Ramos (cell line): Measurements from ENCODE around the gene FREM2.

ENCODE experiments used
- in situ Hi-C: fragments of 300-500 bp; cut with MboI; formaldehyde crosslinking; loops from one replicate; pipeline ENCODE4 v1.14.3; 2022; ENCODE audit warnings: low sequenced_read_pairs; ENCODE audit not compliant: unreplicated experiment

The FREM2 gene

GRCh38 chr13:38752686-38753085 is 65.8 kb downstream of the FREM2 start:
- in situ Hi-C loops, result no loop called here

GRCh38 chr13:38753878-38754277 is 67.0 kb downstream of the FREM2 start:
- in situ Hi-C loops, result no loop called here

DNA sequence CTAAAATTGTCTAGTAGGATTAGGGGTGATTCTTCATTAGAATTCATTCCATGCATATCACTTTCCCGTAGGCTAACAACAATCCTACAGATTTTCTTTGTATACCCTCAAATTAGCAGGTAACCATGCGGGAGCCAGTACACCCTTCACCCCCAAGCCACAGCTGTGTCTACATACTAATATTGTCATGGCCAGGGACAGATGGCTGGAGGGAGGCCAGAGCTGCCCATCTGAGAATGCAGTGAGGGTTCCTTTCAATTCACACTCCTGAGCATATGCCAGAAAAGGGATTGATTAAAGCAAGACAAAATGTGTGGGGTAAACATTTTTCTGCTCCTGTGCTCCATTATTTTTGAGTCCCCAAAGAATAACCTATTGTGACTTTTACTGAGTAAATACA is 68.9 kb downstream of the FREM2 start:
- in situ Hi-C loops, result no loop called here

- in situ Hi-C loops, result no loop called here
Observed at GRCh38 chr13:38758277-38758676, 71.4 kb downstream of the FREM2 start.

DNA sequence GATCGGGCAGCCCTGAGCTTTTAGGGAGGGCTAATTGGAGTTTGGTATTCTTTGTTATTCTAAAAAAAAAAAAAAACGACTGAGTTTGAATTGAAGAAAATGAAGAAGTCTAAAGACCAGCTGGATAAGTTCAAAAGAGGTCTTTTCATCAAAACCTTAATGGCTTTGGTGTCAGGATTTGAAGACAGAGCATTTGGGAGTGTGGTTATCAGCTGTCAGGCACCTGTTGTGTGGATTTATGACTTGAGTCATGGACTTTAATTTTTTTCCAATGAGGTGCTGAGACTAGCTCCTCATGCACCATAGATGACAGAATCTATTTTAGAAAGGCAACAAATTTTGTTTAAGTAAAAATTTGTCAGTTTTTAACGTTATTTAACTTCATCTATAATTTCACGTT is 72.5 kb downstream of the FREM2 start:
- in situ Hi-C loops, result no loop called here

DNA sequence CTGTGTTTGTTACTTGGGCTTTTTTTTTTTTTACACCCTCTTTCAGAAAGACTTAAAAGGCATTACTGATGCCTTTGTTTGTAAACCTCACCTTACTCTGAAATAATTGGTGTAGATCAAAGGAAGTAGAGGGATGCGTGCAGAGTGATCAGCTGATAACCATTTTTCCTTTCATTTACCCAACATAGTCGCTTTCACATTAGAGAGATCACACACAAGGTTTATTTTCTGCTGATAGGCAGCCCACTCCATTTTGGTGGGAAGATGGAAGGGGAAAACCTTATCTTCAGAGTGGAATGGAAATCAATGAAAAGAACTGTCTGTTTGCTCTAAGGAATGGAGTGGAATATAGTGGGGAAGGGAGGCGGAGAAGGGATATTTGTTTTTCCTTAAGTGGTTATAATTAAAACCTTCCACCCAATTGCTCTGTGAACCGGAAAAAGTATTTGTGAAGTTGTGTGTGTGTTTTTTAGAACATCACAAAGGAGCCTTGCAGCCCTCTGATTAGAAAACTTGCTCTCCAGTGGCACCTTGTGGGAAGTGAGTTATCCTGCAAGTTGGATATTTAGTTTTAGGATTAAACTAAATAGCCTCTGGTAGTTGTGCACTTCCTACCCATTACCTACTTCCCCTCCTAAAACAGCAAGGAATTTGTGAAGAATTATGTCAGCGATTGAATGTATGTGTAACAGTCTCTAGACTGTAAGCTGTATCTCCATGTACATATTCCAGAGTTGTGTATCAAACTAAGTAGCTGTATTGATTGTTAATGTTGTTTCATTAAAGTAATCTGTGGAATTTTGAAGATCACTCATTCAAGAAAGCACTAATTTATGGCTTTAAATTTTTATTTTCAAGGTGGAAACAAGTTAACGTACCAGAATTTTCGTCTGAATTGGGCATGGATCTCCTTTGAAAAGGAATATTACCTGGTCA is 76.8 kb downstream of the FREM2 start:
- in situ Hi-C loops, result no loop called here

DNA sequence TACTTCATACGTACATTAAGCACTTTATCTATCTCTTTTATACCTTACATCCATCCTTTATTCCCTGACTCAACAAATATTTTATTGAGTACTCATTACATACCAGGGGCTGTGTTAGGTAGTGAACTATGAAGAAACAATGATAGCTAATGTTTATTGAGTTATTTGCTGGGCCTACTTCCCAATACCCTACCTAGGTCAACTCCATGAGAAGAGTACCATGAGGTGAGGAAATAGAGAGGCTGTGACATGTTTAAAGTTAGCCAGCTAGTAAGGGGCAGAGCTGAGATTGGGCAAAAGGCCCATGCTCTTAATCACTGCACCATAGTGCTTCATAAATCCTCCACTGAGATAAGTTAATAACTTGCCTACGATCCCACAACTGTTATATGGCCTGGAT is 79.9 kb downstream of the FREM2 start:
- in situ Hi-C loops, result no loop called here

- in situ Hi-C loops, result no loop called here
Observed at GRCh38 chr13:38767506-38768265, 80.8 kb downstream of the FREM2 start.

GRCh38 chr13:38769526-38769925 is 82.6 kb downstream of the FREM2 start:
- in situ Hi-C loops, result no loop called here

GRCh38 chr13:38775085-38775484 is 88.2 kb downstream of the FREM2 start:
- in situ Hi-C loops, result no loop called here

- in situ Hi-C loops, result no loop called here
Observed at GRCh38 chr13:38777347-38778119, 90.7 kb downstream of the FREM2 start.

- in situ Hi-C loops, result no loop called here
Observed at GRCh38 chr13:38781539-38781938, 94.7 kb downstream of the FREM2 start.

- in situ Hi-C loops, result no loop called here
Observed at GRCh38 chr13:38784036-38784880, 97.4 kb downstream of the FREM2 start.

DNA sequence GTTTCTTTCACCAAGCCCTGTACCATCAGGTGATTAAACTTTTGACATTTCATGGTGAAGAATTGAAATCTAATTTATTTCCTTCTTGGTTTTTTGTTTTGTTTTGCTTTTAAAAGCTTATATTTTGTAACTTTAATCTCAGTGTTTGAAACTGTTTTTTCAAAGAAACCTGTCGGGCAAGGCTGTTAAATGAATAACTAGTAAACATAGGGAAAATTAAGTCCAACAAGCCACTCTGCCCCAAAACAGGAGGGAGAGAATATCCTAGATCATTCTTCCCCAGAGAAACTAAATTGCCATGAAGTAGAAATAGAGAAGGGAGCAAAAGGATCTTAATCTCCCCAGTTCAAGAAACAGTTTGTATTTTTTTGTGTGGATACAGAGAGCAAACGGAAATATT is 98.2 kb downstream of the FREM2 start:
- in situ Hi-C loops, result no loop called here

DNA sequence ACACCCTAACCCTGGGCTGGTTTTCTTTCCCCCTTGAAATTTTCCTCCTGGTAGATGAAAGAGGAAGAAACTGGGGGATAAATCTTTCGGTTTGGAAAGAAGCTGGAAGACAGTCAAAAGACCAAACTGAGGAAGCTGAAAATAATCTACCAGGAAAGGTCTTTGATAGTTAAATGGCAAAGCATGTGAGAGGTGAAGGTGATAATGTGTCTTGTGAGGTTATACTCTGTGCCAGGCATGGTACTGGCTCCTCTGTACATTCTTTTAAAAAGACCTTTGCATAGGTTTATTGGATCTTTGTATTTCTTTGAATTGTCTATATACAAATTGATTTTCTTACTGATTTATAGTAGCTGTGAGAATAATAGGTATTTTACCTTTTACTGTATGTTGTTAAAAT is 98.6 kb downstream of the FREM2 start:
- in situ Hi-C loops, result no loop called here

GRCh38 chr13:38787550-38787949 is 100.7 kb downstream of the FREM2 start:
- in situ Hi-C loops, result no loop called here

DNA sequence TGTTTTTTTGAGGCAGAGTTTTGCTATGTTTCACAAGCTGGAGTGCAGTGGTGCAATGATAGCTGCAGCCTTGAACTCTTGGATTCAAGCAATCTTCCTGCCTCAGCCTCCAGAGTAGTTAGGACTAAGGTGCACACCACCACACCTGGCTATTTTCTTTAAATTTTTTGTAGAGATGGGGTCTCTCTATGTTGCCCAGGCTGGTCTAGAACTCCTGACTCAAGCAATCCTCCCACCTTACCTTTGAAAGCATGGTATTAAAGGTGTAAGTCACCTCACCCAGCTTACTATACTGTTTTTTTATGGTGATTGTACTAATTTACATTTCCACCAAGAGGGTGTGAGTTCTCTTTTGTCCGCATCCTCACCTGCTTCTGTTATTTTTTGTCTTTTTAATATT is 110.0 kb downstream of the FREM2 start:
- in situ Hi-C loops, result no loop called here

GRCh38 chr13:38803531-38803930 is 116.7 kb downstream of the FREM2 start:
- in situ Hi-C loops, result no loop called here

DNA sequence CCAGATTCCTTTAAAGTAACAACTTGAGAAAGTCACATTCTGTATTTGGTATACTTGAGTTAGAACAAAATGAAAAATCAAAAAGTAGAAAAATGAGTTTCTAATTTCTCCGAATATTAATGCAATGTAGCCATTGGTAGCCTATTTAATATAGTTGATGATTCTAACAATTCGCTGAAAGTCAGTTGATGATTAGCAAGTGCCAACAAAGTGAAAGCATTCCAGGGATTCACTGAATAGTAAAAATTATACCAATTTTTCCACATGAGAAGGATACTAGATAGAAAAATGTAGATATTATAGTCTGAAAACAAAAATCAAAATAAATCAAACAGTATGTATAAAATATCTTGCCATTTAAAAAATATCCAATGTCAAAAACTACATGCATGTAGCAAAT is 117.2 kb downstream of the FREM2 start:
- in situ Hi-C loops, result no loop called here

- in situ Hi-C loops, result no loop called here
Observed at GRCh38 chr13:38804536-38804935, 117.7 kb downstream of the FREM2 start.
